Lower lobe of right lung (tissue), 2 donors: ENCODE results near the gene FKBP9. TPM values are rescaled to one million over a fixed set of nuclear protein-coding genes. Genes with fewer than 3 reads are reported as not detected.
"Not testable (repeated sequence)": the region's sequence is repeated elsewhere in the genome, so short reads cannot be mapped to it uniquely, and the experiment has no call there.

ENCODE experiments used
- ATAC-seq, 2 donors: fragments of 200-7000 bp; cut with Tn5 transposase; one replicate each; pipeline ENCODE4 v1.9.1; 2020 to 2022; ENCODE audit warnings: mild to moderate bottlenecking in 2 of 2, moderate library complexity in 2 of 2
- DNase-seq: peaks from one replicate; pipeline ENCODE4 v3.0.0-alpha.2; 2020
- H3K27ac ChIP-seq: fragments of 200-600 bp; one replicate; pipeline ENCODE4 v1.8.0; 2022
- H3K27me3 ChIP-seq: fragments of 200-600 bp; one replicate; pipeline ENCODE4 v1.8.0; 2022; ENCODE audit warnings: low read depth
- H3K36me3 ChIP-seq: fragments of 200-600 bp; one replicate; pipeline ENCODE4 v1.8.0; 2022; ENCODE audit warnings: mild to moderate bottlenecking
- H3K4me1 ChIP-seq: fragments of 200-600 bp; one replicate; pipeline ENCODE4 v1.8.0; 2022
- H3K4me3 ChIP-seq: fragments of 200-600 bp; one replicate; pipeline ENCODE4 v1.8.0; 2022; ENCODE audit warnings: mild to moderate bottlenecking
- H3K9me3 ChIP-seq: fragments of 200-600 bp; one replicate; pipeline ENCODE4 v1.8.0; 2022
- CTCF ChIP-seq: fragments of 200-600 bp; IDR thresholded peaks from one replicate; pipeline ENCODE4 v1.8.0; 2022; ENCODE audit warnings: antibody characterized with exemption, mild to moderate bottlenecking
- intact Hi-C: fragments of 100-400 bp; cut with DNase I; formaldehyde crosslinking; loops from one replicate; pipeline ENCODE4 v1.11.0; 2022
- total RNA-seq: library from RNA; stranded (reverse); fragmentation: NEBNext Ultra II Directional; extraction: Animal tissue kit (Norgen Biotek cat#: 25700); gene quantifications from one replicate; pipeline ENCODE4 v1.2.1, GENCODE V29; 2021
- donor health status: DM: no; HTN: yes; CAD: no; lungs with severe emphysema.

Gene FKBP9
- total RNA-seq, 1 donor from 2014 or later: 104 TPM

GRCh38 chr7:32943252-32944030, 13.8 kb upstream of the FKBP9 start:
- no peak for ATAC-seq
- Histone ChIP-seq H3K27ac (peak overlapping the region; percentile 97), H3K36me3 (no peaks in the 10 kb centered on the region), H3K4me3 (peak overlapping the region; percentile 91), H3K27me3 (no peaks in the 10 kb centered on the region), H3K4me1 (peaks cover 18% of the 10 kb centered on the region), H3K9me3 (peaks cover 3% of the 10 kb centered on the region)
- intact Hi-C loops: no loop called here
- no peak for DNase-seq
- no peak for TF ChIP-seq CTCF

GRCh38 chr7:32947420-32947983, 9.7 kb upstream of the FKBP9 start:
- Histone ChIP-seq H3K27ac (no peak overlapping the region), H3K9me3 (peaks cover 5% of the 10 kb centered on the region), H3K4me1 (no peaks in the 10 kb centered on the region), H3K27me3 (no peaks in the 10 kb centered on the region), H3K4me3 (no peak overlapping the region), H3K36me3 (no peaks in the 10 kb centered on the region)
- no peak for TF ChIP-seq CTCF
- DNase-seq (no peak), ATAC-seq (no peak)
- intact Hi-C loops: no loop called here

GRCh38 chr7:32948202-32948601, 9.0 kb upstream of the FKBP9 start:
- no peak for DNase-seq
- Histone ChIP-seq H3K36me3 (no peaks in the 10 kb centered on the region), H3K27me3 (no peaks in the 10 kb centered on the region), H3K4me3 (no peak overlapping the region), H3K9me3 (peaks cover 5% of the 10 kb centered on the region), H3K4me1 (no peaks in the 10 kb centered on the region), H3K27ac (no peak overlapping the region)
- TF ChIP-seq CTCF: no peak
- intact Hi-C loops: no loop called here
- ATAC-seq: no peak

DNA sequence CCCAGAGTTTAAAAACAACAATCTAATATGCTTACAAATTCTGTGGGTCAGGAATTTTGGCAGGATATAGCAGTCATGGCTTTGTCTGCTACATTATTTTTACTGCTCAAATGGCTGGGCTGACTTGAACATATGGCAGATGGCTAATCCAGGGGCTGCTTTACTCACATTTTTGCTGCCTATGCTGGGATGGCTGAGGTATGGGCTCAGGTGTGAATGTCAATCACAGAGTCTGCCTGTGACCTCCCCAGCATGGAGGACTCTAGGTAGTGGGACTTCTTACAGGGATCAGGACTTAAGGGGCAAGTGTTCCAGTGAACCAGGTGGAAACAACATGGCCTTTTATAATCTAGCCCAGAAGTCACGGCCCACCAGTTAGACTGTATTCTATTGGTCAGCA, 4.4 kb upstream of the FKBP9 start:
- DNase-seq (no peak), ATAC-seq (no peak)
- no peak overlapping the region for H3K4me3 ChIP-seq
- no peak for TF ChIP-seq CTCF
- no peaks in the 10 kb centered on the region for H3K27me3 ChIP-seq
- H3K4me1 ChIP-seq: peaks cover 5% of the 10 kb centered on the region
- peaks cover 5% of the 10 kb centered on the region for H3K9me3 ChIP-seq
- H3K27ac ChIP-seq: no peak overlapping the region
- no peaks in the 10 kb centered on the region for H3K36me3 ChIP-seq
- intact Hi-C loops: no loop called here

- H3K4me3 ChIP-seq: peak overlapping the region; percentile 96
- peak; percentile 34 to 57 for ATAC-seq
- peak; percentile 60 for DNase-seq
These were observed 1.1 kb downstream of the FKBP9 start for GRCh38 chr7:32958046-32959025.

DNA sequence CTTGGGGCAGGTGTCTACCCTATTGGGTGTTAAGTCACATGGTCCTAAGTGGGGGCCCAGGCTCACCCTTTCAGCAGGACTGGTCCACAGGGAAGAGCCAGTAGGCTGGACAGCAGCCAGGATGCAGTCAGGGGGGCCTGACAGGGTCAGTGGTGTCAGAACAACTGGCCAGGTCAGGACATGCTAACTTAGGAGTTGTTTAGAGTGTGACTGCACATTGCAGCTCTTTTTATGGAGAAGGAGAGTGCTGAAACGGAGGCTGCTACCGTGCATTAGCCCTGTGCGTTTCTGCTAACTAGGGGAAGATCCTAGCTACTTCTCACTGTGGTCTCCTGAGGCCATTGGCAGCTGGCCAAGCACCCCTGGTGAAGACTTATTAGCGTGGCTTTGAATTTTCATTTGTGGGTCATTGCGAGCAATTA, 6.7 kb downstream of the FKBP9 start:
- H3K4me3 ChIP-seq, H3K9me3 ChIP-seq, H3K36me3 ChIP-seq, H3K27ac ChIP-seq, DNase-seq, H3K27me3 ChIP-seq, intact Hi-C loops: not testable (repeated sequence)
- H3K4me1 ChIP-seq: peaks cover 13% of the 10 kb centered on the region
- ATAC-seq: peak in 1 of 2 donors; percentile 30

More at GRCh38 chr7:32958046-32959025, 1.1 kb downstream of the FKBP9 start:
- Histone ChIP-seq H3K27me3 (no peaks in the 10 kb centered on the region), H3K4me1 (peaks cover 16% of the 10 kb centered on the region), H3K36me3 (no peaks in the 10 kb centered on the region), H3K27ac (peak overlapping the region; percentile 98), H3K9me3 (no peaks in the 10 kb centered on the region)
- intact Hi-C loops: no loop called here
- TF ChIP-seq CTCF: no peak
